Ramos (cell line): ENCODE results near the gene PRR33.

ENCODE experiments used
- in situ Hi-C: fragments of 300-500 bp; cut with MboI; formaldehyde crosslinking; loops from one replicate; pipeline ENCODE4 v1.14.3; 2022; ENCODE audit warnings: low sequenced_read_pairs; ENCODE audit not compliant: unreplicated experiment

Gene PRR33

GRCh38 chr11:1928891-1929541, 37.3 kb upstream of the PRR33 start:
- in situ Hi-C loops, result no loop called here

GRCh38 chr11:1928470-1928890, 36.8 kb upstream of the PRR33 start:
- in situ Hi-C loops, result no loop called here

- in situ Hi-C loops, result no loop called here
Measured at GRCh38 chr11:1927848-1928469, 36.3 kb upstream of the PRR33 start.

GRCh38 chr11:1927026-1927847, 35.5 kb upstream of the PRR33 start:
- in situ Hi-C loops, result no loop called here

GRCh38 chr11:1926156-1927025, 34.7 kb upstream of the PRR33 start:
- in situ Hi-C loops, result no loop called here

- in situ Hi-C loops, result no loop called here
Measured at GRCh38 chr11:1925373-1926155, 33.9 kb upstream of the PRR33 start.

- in situ Hi-C loops, result no loop called here
Measured at GRCh38 chr11:1924646-1925372, 33.1 kb upstream of the PRR33 start.

- in situ Hi-C loops, result no loop called here
Measured at GRCh38 chr11:1924181-1924580, 32.5 kb upstream of the PRR33 start.

GRCh38 chr11:1923201-1923956, 31.7 kb upstream of the PRR33 start:
- in situ Hi-C loops, result no loop called here

GRCh38 chr11:1922481-1923081, 30.9 kb upstream of the PRR33 start:
- in situ Hi-C loops, result no loop called here

- in situ Hi-C loops, result no loop called here
Measured at GRCh38 chr11:1921574-1922141, 30.0 kb upstream of the PRR33 start.

GRCh38 chr11:1920909-1921573, 29.3 kb upstream of the PRR33 start:
- in situ Hi-C loops, result no loop called here

- in situ Hi-C loops, result no loop called here
Measured at GRCh38 chr11:1920128-1920908, 28.6 kb upstream of the PRR33 start.

GRCh38 chr11:1919391-1920127, 27.9 kb upstream of the PRR33 start, which contains the start of gene TNNT3:
TSS of gene TNNT3 (plus strand) at chr11:1919703. CDS start at chr11:1922875, 3,172 bp downstream.
- in situ Hi-C loops, result loop anchor here (5.0 kb wide), 1 partner anchor 37 kb away; no protein-coding TSS in a partner anchor
